ENCODE data around the gene ADGRV1.
"Not testable (repeated sequence)": the region's sequence is repeated elsewhere in the genome, so short reads cannot be mapped to it uniquely, and the experiment has no call there.

The ADGRV1 gene

GRCh38 chr5:91053741-91054025, 495.1 kb downstream of the ADGRV1 start:
- ChIA-PET POLR2A (no interaction called here), CTCF (no interaction called here)
- TF ChIP-seq CTBP1 (IDR thresholded peaks at IDR 0.05; ENCODE audit: borderline replicate concordance) (no peak), FOXA1 (IDR thresholded peaks at IDR 0.05) (no peak), SP1 (IDR thresholded peaks at IDR 0.05) (no peak)
- DNase-seq (ENCODE audit: extremely low spot score), result no peak

- CTCF ChIA-PET, result interaction anchor here (0.7 kb wide), 1 partner anchor 31 kb away, joined by 3 read pairs; no protein-coding TSS in a partner anchor
- no peak for DNase-seq (ENCODE audit: extremely low spot score)
- POLR2A ChIA-PET, result no interaction called here
- no peak for TF ChIP-seq LEF1 (IDR thresholded peaks at IDR 0.05; ENCODE audit: borderline replicate concordance)
- no peak for TF ChIP-seq HDGF (IDR thresholded peaks at IDR 0.05; ENCODE audit: borderline replicate concordance)
- no peak for TF ChIP-seq FOXK2 (IDR thresholded peaks at IDR 0.05)
- TF ChIP-seq L3MBTL2 (conservative IDR thresholded peaks at IDR 0.05), result no peak
- TF ChIP-seq PKNOX1 (IDR thresholded peaks at IDR 0.05), result no peak
- no peak for TF ChIP-seq CTBP1 (IDR thresholded peaks at IDR 0.05; ENCODE audit: borderline replicate concordance)
- TF ChIP-seq ARNT (IDR thresholded peaks at IDR 0.05), result no peak
- no peak for TF ChIP-seq FOXM1 (IDR thresholded peaks at IDR 0.05; ENCODE audit: borderline replicate concordance)
- no peak for TF ChIP-seq FOXA1 (IDR thresholded peaks at IDR 0.05)
- TF ChIP-seq SP1 (IDR thresholded peaks at IDR 0.05), result no peak
- no peak for TF ChIP-seq ZNF384 (IDR thresholded peaks at IDR 0.05)
Measured at GRCh38 chr5:91058155-91058554, 499.6 kb downstream of the ADGRV1 start.

- CTCF ChIA-PET, result interaction anchor here (0.7 kb wide), 1 partner anchor 30 kb away, joined by 3 read pairs; no protein-coding TSS in a partner anchor
- POLR2A ChIA-PET, result interaction anchor here (0.6 kb wide), 1 partner anchor 20 kb away, joined by 3 read pairs; no protein-coding TSS in a partner anchor
- no peak for DNase-seq (ENCODE audit: extremely low spot score)
- no peak for TF ChIP-seq NFRKB (IDR thresholded peaks at IDR 0.05)
- no peak for TF ChIP-seq CTBP1 (IDR thresholded peaks at IDR 0.05; ENCODE audit: borderline replicate concordance)
- TF ChIP-seq ARNT (IDR thresholded peaks at IDR 0.05), result no peak
- TF ChIP-seq BHLHE40 (IDR thresholded peaks at IDR 0.05; ENCODE audit: borderline replicate concordance), result no peak
- TF ChIP-seq FOXK2 (IDR thresholded peaks at IDR 0.05), result no peak
- no peak for TF ChIP-seq SUZ12 (IDR thresholded peaks at IDR 0.05)
- TF ChIP-seq SP1 (IDR thresholded peaks at IDR 0.05), result no peak
- TF ChIP-seq TARDBP (IDR thresholded peaks at IDR 0.05), result no peak
- no peak for TF ChIP-seq ELF4 (IDR thresholded peaks at IDR 0.05)
- no peak for TF ChIP-seq PKNOX1 (IDR thresholded peaks at IDR 0.05)
- no peak for TF ChIP-seq L3MBTL2 (conservative IDR thresholded peaks at IDR 0.05)
Measured at GRCh38 chr5:91058575-91058974, 500.0 kb downstream of the ADGRV1 start.

GRCh38 chr5:91059409-91059808, 500.8 kb downstream of the ADGRV1 start:
- POLR2A ChIA-PET, result no interaction called here
- CTCF ChIA-PET, result no interaction called here
- DNase-seq (ENCODE audit: extremely low spot score), result no peak
- TF ChIP-seq LEF1 (IDR thresholded peaks at IDR 0.05; ENCODE audit: borderline replicate concordance) (no peak), ZNF384 (IDR thresholded peaks at IDR 0.05) (no peak), ELF4 (IDR thresholded peaks at IDR 0.05) (no peak), ARNT (IDR thresholded peaks at IDR 0.05) (no peak), HDGF (IDR thresholded peaks at IDR 0.05; ENCODE audit: borderline replicate concordance) (no peak), BHLHE40 (IDR thresholded peaks at IDR 0.05; ENCODE audit: borderline replicate concordance) (no peak), NFRKB (IDR thresholded peaks at IDR 0.05) (no peak), PKNOX1 (IDR thresholded peaks at IDR 0.05) (no peak), TARDBP (IDR thresholded peaks at IDR 0.05) (no peak)

GRCh38 chr5:91061094-91061493, 502.5 kb downstream of the ADGRV1 start:
- POLR2A ChIA-PET, result no interaction called here
- CTCF ChIA-PET, result no interaction called here
- DNase-seq (ENCODE audit: extremely low spot score), result no peak
- TF ChIP-seq PKNOX1 (IDR thresholded peaks at IDR 0.05), result no peak
- TF ChIP-seq FOXM1 (IDR thresholded peaks at IDR 0.05; ENCODE audit: borderline replicate concordance), result no peak
- no peak for TF ChIP-seq LEF1 (IDR thresholded peaks at IDR 0.05; ENCODE audit: borderline replicate concordance)
- no peak for TF ChIP-seq FOXA1 (IDR thresholded peaks at IDR 0.05)
- TF ChIP-seq SP1 (IDR thresholded peaks at IDR 0.05), result no peak
- no peak for TF ChIP-seq L3MBTL2 (conservative IDR thresholded peaks at IDR 0.05)

GRCh38 chr5:91061946-91062562, 503.5 kb downstream of the ADGRV1 start:
- no peak for TF ChIP-seq BHLHE40 (IDR thresholded peaks at IDR 0.05; ENCODE audit: borderline replicate concordance)
- TF ChIP-seq FOXA1 (IDR thresholded peaks at IDR 0.05), result no peak
- TF ChIP-seq LEF1 (IDR thresholded peaks at IDR 0.05; ENCODE audit: borderline replicate concordance), result no peak
- TF ChIP-seq ELF4 (IDR thresholded peaks at IDR 0.05), result no peak
- TF ChIP-seq NFRKB (IDR thresholded peaks at IDR 0.05), result no peak
- TF ChIP-seq FOXK2 (IDR thresholded peaks at IDR 0.05), result no peak
- no peak for TF ChIP-seq FOXM1 (IDR thresholded peaks at IDR 0.05; ENCODE audit: borderline replicate concordance)
- TF ChIP-seq L3MBTL2 (conservative IDR thresholded peaks at IDR 0.05), result no peak
- TF ChIP-seq ZNF384 (IDR thresholded peaks at IDR 0.05), result no peak
- no peak for TF ChIP-seq SP1 (IDR thresholded peaks at IDR 0.05)
- TF ChIP-seq SUZ12 (IDR thresholded peaks at IDR 0.05), result no peak
- no peak for TF ChIP-seq TARDBP (IDR thresholded peaks at IDR 0.05)
- ChIA-PET CTCF (no interaction called here), POLR2A (no interaction called here)
- DNase-seq (ENCODE audit: extremely low spot score), result no peak

GRCh38 chr5:91063098-91063690, 504.6 kb downstream of the ADGRV1 start:
- DNase-seq (ENCODE audit: extremely low spot score); POLR2A ChIA-PET; CTCF ChIA-PET: not testable (repeated sequence)
